Karpas-422 (cell line): ENCODE data around the gene CASP8. TPM values are rescaled to one million over a fixed set of nuclear protein-coding genes. Genes with fewer than 3 reads are reported as not detected.

Experiments used
- DNase-seq: peaks from one replicate; pipeline ENCODE4 v3.0.0-alpha.2; 2015
- H2AFZ ChIP-seq: fragments of 200-600 bp; sonication (generic); 2 replicates; pipeline ENCODE4 v1.6.1; 2014; ENCODE audit warnings: antibody characterized with exemption, low read length, mixed read lengths
- H3K27ac ChIP-seq: fragments of 200-600 bp; sonication (generic); 2 replicates; pipeline ENCODE4 v1.5.1; 2014; ENCODE audit warnings: mild to moderate bottlenecking, low read length, moderate library complexity
- H3K27me3 ChIP-seq: fragments of 200-600 bp; sonication (generic); 2 replicates; pipeline ENCODE4 v1.6.1; 2014; ENCODE audit warnings: low read length, mixed read lengths
- H3K36me3 ChIP-seq: fragments of 200-600 bp; sonication (generic); 2 replicates; pipeline ENCODE4 v1.6.1; 2014; ENCODE audit warnings: low read length, mixed read lengths; ENCODE audit not compliant: insufficient read depth
- H3K4me1 ChIP-seq: fragments of 200-600 bp; sonication (generic); 2 replicates; pipeline ENCODE4 v1.6.1; 2014; ENCODE audit warnings: mild to moderate bottlenecking, low read length, mixed read lengths
- H3K4me2 ChIP-seq: fragments of 200-600 bp; sonication (generic); 2 replicates; pipeline ENCODE4 v1.6.1; 2014; ENCODE audit warnings: low read length, low read depth, mild to moderate bottlenecking; ENCODE audit not compliant: poor library complexity, severe bottlenecking
- H3K4me3 ChIP-seq: fragments of 200-600 bp; sonication (generic); 2 replicates; pipeline ENCODE4 v1.5.1; 2014; ENCODE audit warnings: mild to moderate bottlenecking, antibody characterized with exemption, low read length, mixed read lengths
- H3K79me2 ChIP-seq: fragments of 200-600 bp; sonication (generic); 2 replicates; pipeline ENCODE4 v1.6.1; 2014; ENCODE audit warnings: mild to moderate bottlenecking, low read length, mixed read lengths
- H3K9ac ChIP-seq: fragments of 200-600 bp; sonication (generic); 2 replicates; pipeline ENCODE4 v1.6.0; 2014; ENCODE audit warnings: low read length
- H3K9me2 ChIP-seq: fragments of 200-600 bp; sonication (generic), shearing (Covaris generic); replicated peaks from 2 replicates; pipeline ENCODE4 v1.6.0; 2014; ENCODE audit warnings: mild to moderate bottlenecking, low read length, moderate library complexity; ENCODE audit not compliant: insufficient read depth
- H3K9me3 ChIP-seq: fragments of 300-700, 200-600 bp; sonication (generic); 2 replicates; pipeline ENCODE4 v1.6.1; 2014; ENCODE audit warnings: low read length, mixed read lengths
- H4K20me1 ChIP-seq: fragments of 200-600 bp; sonication (generic); 2 replicates; pipeline ENCODE4 v1.6.1; 2014; ENCODE audit warnings: mild to moderate bottlenecking, antibody characterized with exemption, low read length, low read depth; ENCODE audit not compliant: insufficient read depth
- total RNA-seq: library from RNA; depleted of rRNA; stranded (reverse); fragments of >200 nt; shearing (Covaris generic); gene quantifications from 2 replicates; pipeline ENCODE4 v1.2.3, GENCODE V29; 2014; ENCODE audit warnings: low replicate concordance

The CASP8 gene
- total RNA-seq, 1 experiment from 2014 or later = 114 TPM

DNA sequence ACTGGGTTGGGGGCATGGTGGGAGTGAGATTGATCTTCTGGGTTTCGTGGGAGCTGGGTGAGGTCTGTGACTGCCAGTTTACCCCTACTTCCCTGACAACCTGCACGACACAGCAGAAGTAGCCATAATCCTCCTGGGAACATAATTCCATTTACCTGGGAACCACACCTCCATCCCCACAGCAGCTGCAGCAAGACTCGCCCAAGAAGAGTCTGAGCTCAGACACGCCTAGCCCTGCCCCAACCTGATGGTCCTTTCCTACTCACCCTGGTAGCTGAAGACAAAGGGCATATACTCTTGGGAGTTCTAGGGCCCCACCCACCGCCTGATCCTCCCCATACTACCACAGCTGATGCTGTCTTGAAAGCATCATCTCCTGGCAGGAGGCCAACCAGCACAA lies 53.0 kb downstream of the CASP8 start:
- no peak overlapping the region for H3K4me2 ChIP-seq
- no peaks in the 10 kb centered on the region for H4K20me1 ChIP-seq
- H3K4me3 ChIP-seq = no peak overlapping the region
- H2AFZ ChIP-seq = no peak overlapping the region
- no peak overlapping the region for H3K9ac ChIP-seq
- no peaks in the 10 kb centered on the region for H3K9me2 ChIP-seq
- H3K27me3 ChIP-seq = no peaks in the 10 kb centered on the region
- no peaks in the 10 kb centered on the region for H3K36me3 ChIP-seq
- no peak for DNase-seq
- H3K4me1 ChIP-seq = no peaks in the 10 kb centered on the region
- H3K9me3 ChIP-seq = no peaks in the 10 kb centered on the region
- H3K79me2 ChIP-seq = no peaks in the 10 kb centered on the region
- H3K27ac ChIP-seq = no peak overlapping the region

DNA sequence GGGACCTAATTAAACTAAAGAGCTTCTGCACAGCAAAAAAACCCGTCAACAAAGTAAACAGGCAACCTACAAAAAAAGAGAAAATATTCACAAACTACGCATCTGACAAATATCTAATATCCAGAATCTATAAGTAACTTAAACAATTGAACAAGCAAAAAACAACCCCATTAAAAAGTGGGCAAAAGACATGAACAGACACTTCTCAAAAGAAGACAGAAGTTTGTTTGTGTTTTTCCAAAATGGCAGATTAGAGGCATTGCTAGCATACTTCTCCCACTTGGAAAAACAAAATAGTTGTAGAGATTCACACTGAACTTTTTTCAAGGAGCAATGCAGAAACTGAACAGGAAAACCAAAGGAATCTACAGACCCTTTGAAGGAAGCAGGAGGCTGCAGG lies 59.2 kb downstream of the CASP8 start:
- Histone ChIP-seq H3K36me3 (no peaks in the 10 kb centered on the region), H4K20me1 (no peaks in the 10 kb centered on the region), H3K9me2 (no peaks in the 10 kb centered on the region), H3K4me1 (no peaks in the 10 kb centered on the region), H3K79me2 (no peaks in the 10 kb centered on the region), H3K4me3 (no peak overlapping the region), H3K9me3 (peaks cover 10% of the 10 kb centered on the region), H2AFZ (no peak overlapping the region), H3K27ac (no peak overlapping the region), H3K9ac (no peak overlapping the region), H3K4me2 (no peak overlapping the region), H3K27me3 (no peaks in the 10 kb centered on the region; the same call in 1 of the 2 replicates)
- no peak for DNase-seq

DNA sequence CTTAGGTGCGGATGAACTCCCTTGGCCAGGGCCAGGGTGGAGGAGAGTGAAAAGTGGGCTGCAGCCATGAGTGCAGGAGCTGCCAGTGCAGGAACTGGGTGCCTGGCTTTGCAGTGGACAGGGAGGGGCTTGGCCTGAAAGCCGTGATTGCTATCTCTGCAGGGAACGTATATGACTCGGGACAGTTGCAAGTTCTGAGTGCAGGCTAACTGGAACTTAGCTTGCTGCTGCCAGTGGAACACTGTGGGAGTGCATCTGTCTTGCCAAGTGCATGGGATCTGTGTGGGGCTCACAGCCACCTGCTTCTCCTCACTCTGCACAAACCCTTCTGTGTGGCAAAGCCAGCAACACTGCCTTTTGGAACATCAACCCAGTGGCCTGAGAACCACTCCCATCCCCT lies 59.9 kb downstream of the CASP8 start:
- Histone ChIP-seq H3K4me3 (no peak overlapping the region), H3K36me3 (no peaks in the 10 kb centered on the region), H4K20me1 (no peaks in the 10 kb centered on the region), H3K79me2 (no peaks in the 10 kb centered on the region), H3K4me2 (no peak overlapping the region), H2AFZ (no peak overlapping the region), H3K27ac (no peak overlapping the region), H3K9me3 (peaks cover 10% of the 10 kb centered on the region), H3K4me1 (no peaks in the 10 kb centered on the region), H3K9ac (no peak overlapping the region), H3K27me3 (no peaks in the 10 kb centered on the region; the same call in 1 of the 2 replicates), H3K9me2 (no peaks in the 10 kb centered on the region)
- no peak for DNase-seq

DNA sequence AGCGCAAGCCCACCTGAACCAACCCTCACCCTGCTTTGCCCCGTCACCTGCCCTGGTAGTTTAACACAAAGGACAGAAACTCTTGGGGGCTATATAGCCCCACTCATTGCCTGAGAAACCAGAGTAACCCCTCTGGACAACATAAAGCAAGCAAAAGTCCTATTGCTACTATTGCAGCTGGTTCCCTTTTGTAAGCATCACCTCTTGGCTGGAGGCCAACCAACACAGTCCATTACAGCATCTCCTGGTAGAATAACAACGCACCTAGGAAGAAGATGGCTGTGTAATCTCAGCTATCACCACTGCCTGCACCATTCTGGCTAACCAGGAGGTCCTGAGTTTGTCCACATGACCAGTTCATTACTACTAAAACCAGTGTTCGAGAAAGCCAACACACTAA lies 60.4 kb downstream of the CASP8 start:
- H3K4me1 ChIP-seq = no peaks in the 10 kb centered on the region
- no peak overlapping the region for H3K4me2 ChIP-seq
- H3K9me3 ChIP-seq = peaks cover 10% of the 10 kb centered on the region
- H3K27ac ChIP-seq = no peak overlapping the region
- H2AFZ ChIP-seq = no peak overlapping the region
- H3K36me3 ChIP-seq = no peaks in the 10 kb centered on the region
- no peak overlapping the region for H3K9ac ChIP-seq
- no peaks in the 10 kb centered on the region for H4K20me1 ChIP-seq
- H3K27me3 ChIP-seq = no peaks in the 10 kb centered on the region; the same call in 1 of the 2 replicates
- peak; percentile 50 for DNase-seq
- no peaks in the 10 kb centered on the region for H3K9me2 ChIP-seq
- H3K79me2 ChIP-seq = no peaks in the 10 kb centered on the region
- H3K4me3 ChIP-seq = no peak overlapping the region

DNA sequence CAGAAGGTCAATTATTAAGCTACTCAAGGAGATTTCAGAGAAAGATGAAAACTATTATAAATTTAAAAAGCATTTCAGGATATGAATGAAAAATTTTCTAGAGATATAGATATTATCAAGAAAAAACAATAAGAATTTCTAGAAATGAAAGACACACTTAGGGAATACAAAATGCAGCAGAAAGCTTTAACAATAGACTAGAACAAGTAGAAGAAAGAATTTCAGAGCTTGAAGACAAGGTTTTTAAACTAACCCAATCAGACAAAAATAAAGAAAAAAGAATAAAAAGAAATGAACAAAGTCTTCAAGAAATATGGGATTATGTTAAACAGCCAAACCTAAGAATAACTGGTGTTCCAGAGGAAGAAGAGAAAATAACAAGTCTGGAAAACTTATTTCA lies 62.4 kb downstream of the CASP8 start:
- Histone ChIP-seq H3K9me2 (no peaks in the 10 kb centered on the region), H3K36me3 (no peaks in the 10 kb centered on the region), H3K4me3 (no peak overlapping the region), H3K9me3 (peaks cover 10% of the 10 kb centered on the region), H3K27ac (no peak overlapping the region), H2AFZ (no peak overlapping the region), H3K9ac (no peak overlapping the region), H3K27me3 (no peaks in the 10 kb centered on the region; the same call in 1 of the 2 replicates), H3K79me2 (no peaks in the 10 kb centered on the region), H3K4me1 (no peaks in the 10 kb centered on the region), H4K20me1 (no peaks in the 10 kb centered on the region), H3K4me2 (no peak overlapping the region)
- no peak for DNase-seq

DNA sequence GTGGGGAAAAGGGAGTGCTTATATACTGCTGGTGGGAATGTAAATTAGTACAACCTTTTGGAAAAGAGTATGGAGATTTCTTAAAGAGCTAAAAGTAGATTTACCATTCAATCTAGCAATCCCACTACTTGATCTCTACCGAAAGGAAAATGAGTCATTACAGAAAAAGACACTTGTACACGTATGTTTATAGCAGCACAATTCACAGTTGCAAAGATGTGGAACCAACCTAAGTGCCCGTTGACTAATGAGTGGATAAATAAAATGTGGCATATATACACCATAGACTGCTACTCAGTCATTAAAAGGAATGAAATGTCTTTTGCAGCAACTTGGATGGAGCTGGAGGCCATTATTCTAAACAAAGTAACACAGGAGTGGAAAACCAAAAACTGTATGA lies 67.3 kb downstream of the CASP8 start:
- no peaks in the 10 kb centered on the region for H3K27me3 ChIP-seq
- no peak overlapping the region for H3K4me3 ChIP-seq
- no peak overlapping the region for H3K9ac ChIP-seq
- no peaks in the 10 kb centered on the region for H3K79me2 ChIP-seq
- no peak overlapping the region for H3K27ac ChIP-seq
- H3K9me2 ChIP-seq = no peaks in the 10 kb centered on the region
- H2AFZ ChIP-seq = no peak overlapping the region
- H3K4me2 ChIP-seq = no peak overlapping the region
- H3K9me3 ChIP-seq = peaks cover 5% of the 10 kb centered on the region; the same call in 1 of the 2 replicates
- H3K4me1 ChIP-seq = no peaks in the 10 kb centered on the region
- no peaks in the 10 kb centered on the region for H4K20me1 ChIP-seq
- DNase-seq = no peak
- no peaks in the 10 kb centered on the region for H3K36me3 ChIP-seq

DNA sequence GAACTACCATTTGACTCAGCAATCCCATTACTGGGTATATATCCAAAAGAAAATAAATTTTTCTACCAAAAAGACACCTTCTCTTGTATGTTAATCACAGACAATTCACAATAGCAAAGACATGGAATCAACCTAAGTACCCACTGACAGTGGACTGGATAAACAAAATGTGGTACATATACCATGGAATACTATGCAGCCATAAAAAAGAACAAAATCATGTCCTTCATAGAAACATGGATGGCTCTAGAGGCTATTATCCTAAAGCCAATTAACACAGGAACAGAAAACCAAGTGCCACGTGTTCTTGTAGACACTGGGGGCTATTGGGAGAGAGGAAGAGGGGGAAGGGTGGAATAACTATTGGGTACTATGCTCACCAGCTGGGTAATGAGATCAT lies 69.1 kb downstream of the CASP8 start:
- no peaks in the 10 kb centered on the region for H3K4me1 ChIP-seq
- H3K36me3 ChIP-seq = no peaks in the 10 kb centered on the region
- H3K79me2 ChIP-seq = no peaks in the 10 kb centered on the region
- H4K20me1 ChIP-seq = no peaks in the 10 kb centered on the region
- no peak overlapping the region for H3K4me3 ChIP-seq
- H3K4me2 ChIP-seq = no peak overlapping the region
- H3K27ac ChIP-seq = no peak overlapping the region
- H3K9me3 ChIP-seq = no peaks in the 10 kb centered on the region
- no peak overlapping the region for H2AFZ ChIP-seq
- H3K9ac ChIP-seq = no peak overlapping the region
- DNase-seq = no peak
- no peaks in the 10 kb centered on the region for H3K9me2 ChIP-seq
- no peaks in the 10 kb centered on the region for H3K27me3 ChIP-seq
